Measurements from ENCODE around the gene MEI1. TPM values are rescaled to one million over a fixed set of nuclear protein-coding genes. Genes with fewer than 3 reads are reported as not detected.

MEI1 gene
- total RNA-seq, 4 donors from 2014 or later: 0.70 to 1.9 TPM; not detected in 2

- intact Hi-C loops (cut with DNase I; ENCODE audit: low total_unique reads): no loop called here
- Histone ChIP-seq H3K36me3 (no peaks in the 10 kb centered on the region), H3K27ac (no peak overlapping the region), H3K27me3 (no peaks in the 10 kb centered on the region), H3K4me3 (no peak overlapping the region), H3K4me1 (no peaks in the 10 kb centered on the region), H3K9me3 (no peaks in the 10 kb centered on the region)
- no peak for TF ChIP-seq CTCF (IDR thresholded peaks at IDR 0.05)
- TF ChIP-seq POLR2A (IDR thresholded peaks at IDR 0.05): no peak
- no peak for DNase-seq
These were observed 76.0 kb downstream of the MEI1 start for GRCh38 chr22:41775338-41775737.

GRCh38 chr22:41775976-41776375 is 76.7 kb downstream of the MEI1 start:
- DNase-seq: no peak
- H3K9me3 ChIP-seq: no peaks in the 10 kb centered on the region
- intact Hi-C loops (cut with DNase I; ENCODE audit: low total_unique reads): no loop called here
- no peak for TF ChIP-seq CTCF (IDR thresholded peaks at IDR 0.05)
- TF ChIP-seq POLR2A (IDR thresholded peaks at IDR 0.05): no peak
- H3K4me1 ChIP-seq: no peaks in the 10 kb centered on the region
- no peak overlapping the region for H3K27ac ChIP-seq
- no peaks in the 10 kb centered on the region for H3K36me3 ChIP-seq
- H3K4me3 ChIP-seq: no peak overlapping the region
- H3K27me3 ChIP-seq: no peaks in the 10 kb centered on the region

GRCh38 chr22:41776381-41776780 is 77.1 kb downstream of the MEI1 start:
- no peaks in the 10 kb centered on the region for H3K36me3 ChIP-seq
- no peaks in the 10 kb centered on the region for H3K27me3 ChIP-seq
- TF ChIP-seq POLR2A (IDR thresholded peaks at IDR 0.05): no peak
- no peak for TF ChIP-seq CTCF (IDR thresholded peaks at IDR 0.05)
- intact Hi-C loops (cut with DNase I; ENCODE audit: low total_unique reads): no loop called here
- no peaks in the 10 kb centered on the region for H3K4me1 ChIP-seq
- H3K27ac ChIP-seq: no peak overlapping the region
- no peak overlapping the region for H3K4me3 ChIP-seq
- no peak for DNase-seq
- no peaks in the 10 kb centered on the region for H3K9me3 ChIP-seq

GRCh38 chr22:41777749-41778425 is 78.6 kb downstream of the MEI1 start:
- H3K36me3 ChIP-seq: no peaks in the 10 kb centered on the region
- H3K9me3 ChIP-seq: no peaks in the 10 kb centered on the region
- H3K27ac ChIP-seq: no peak overlapping the region
- no peak for DNase-seq
- no peak for TF ChIP-seq CTCF (IDR thresholded peaks at IDR 0.05)
- no peak for TF ChIP-seq POLR2A (IDR thresholded peaks at IDR 0.05)
- no peaks in the 10 kb centered on the region for H3K4me1 ChIP-seq
- no peaks in the 10 kb centered on the region for H3K27me3 ChIP-seq
- H3K4me3 ChIP-seq: no peak overlapping the region
- intact Hi-C loops (cut with DNase I; ENCODE audit: low total_unique reads): no loop called here

- H3K36me3 ChIP-seq: no peaks in the 10 kb centered on the region
- intact Hi-C loops (cut with DNase I; ENCODE audit: low total_unique reads): no loop called here
- no peak overlapping the region for H3K27ac ChIP-seq
- no peaks in the 10 kb centered on the region for H3K27me3 ChIP-seq
- no peak for TF ChIP-seq CTCF (IDR thresholded peaks at IDR 0.05)
- no peak for TF ChIP-seq POLR2A (IDR thresholded peaks at IDR 0.05)
- no peaks in the 10 kb centered on the region for H3K9me3 ChIP-seq
- H3K4me3 ChIP-seq: no peak overlapping the region
- DNase-seq: no peak
- no peaks in the 10 kb centered on the region for H3K4me1 ChIP-seq
These were observed 80.7 kb downstream of the MEI1 start for GRCh38 chr22:41779929-41780505.
